AG04450 (cell line): Measurements from ENCODE around the gene TMEM196. TPM values are rescaled to one million over a fixed set of nuclear protein-coding genes. Genes with fewer than 3 reads are reported as not detected.
A peak's percentile ranks its signal among the peaks of the same experiment; 100 is the strongest.

Experiments
- CTCF ChIA-PET: fragments of 300-600, 350-600 bp; formaldehyde crosslinking; extraction: SDS; loops from one replicate; lab custom pipeline; 2022; ENCODE audit warnings: antibody characterized with exemption, inconsistent platforms; lab: Charles Lee
- POLR2A ChIA-PET: fragments of 350-600 bp; formaldehyde crosslinking; extraction: SDS; loops from one replicate; lab custom pipeline; 2021; ENCODE audit warnings: antibody characterized with exemption, inconsistent platforms; lab: Yijun Ruan, JAX
- DNase-seq: peaks from one replicate; pipeline ENCODE4 v3.0.0-alpha.2; 2011; ENCODE audit warnings: low read depth, low spot score
- H3K27ac ChIP-seq: one replicate; pipeline ENCODE4 v1.5.1; 2012; ENCODE audit warnings: low read depth, low read length, control low read depth
- H3K27me3 ChIP-seq: one replicate; pipeline ENCODE4 v1.6.0; 2012; ENCODE audit warnings: low read length; ENCODE audit not compliant: control insufficient read depth, insufficient read depth
- H3K4me3 ChIP-seq: 2 replicates; pipeline ENCODE4 v1.5.1; 2011; ENCODE audit warnings: mild to moderate bottlenecking, low read depth, low read length, control low read depth
- H3K9me3 ChIP-seq: 2 replicates; pipeline ENCODE4 v1.5.1; 2012; ENCODE audit warnings: low read length; ENCODE audit not compliant: control insufficient read depth, insufficient read depth
- CTCF ChIP-seq: IDR thresholded peaks from 2 replicates; pipeline ENCODE4 v1.5.1; 2011; ENCODE audit warnings: low read depth, low read length, control low read depth, inconsistent platforms
- polyA plus RNA-seq: library from polyadenylated mRNA; depleted of rRNA; stranded (reverse); fragments of >200 nt; gene quantifications from 2 replicates; pipeline ENCODE4 v1.2.3, GENCODE V29; 2011

Gene TMEM196
- polyA plus RNA-seq, 1 experiment, result not detected

DNA sequence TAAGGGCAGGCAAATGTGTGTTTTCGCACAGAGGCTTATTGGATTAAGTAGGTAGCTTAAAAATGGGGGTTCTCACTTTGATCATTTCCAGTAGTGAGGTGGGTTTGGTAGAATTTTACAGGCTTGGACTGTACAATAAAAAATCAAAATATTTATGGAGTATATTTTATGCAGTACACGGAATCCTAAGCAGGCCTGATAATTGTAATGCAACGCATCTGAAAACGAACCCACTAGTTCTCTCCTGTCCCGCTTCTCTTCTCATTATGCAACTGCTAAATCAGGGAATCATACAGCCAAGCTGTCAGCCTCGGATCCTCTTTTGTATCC lies 64.2 kb downstream of the TMEM196 start:
- ChIA-PET POLR2A (interaction anchor here (0.5 to 0.6 kb wide), 3 partner anchors 13 to 1718 kb away, joined by 3 to 4 read pairs (median 3); no protein-coding TSS in a partner anchor), CTCF (interaction anchor here (0.5 to 9.5 kb wide), 37 partner anchors 9 to 1759 kb away, joined by 3 to 399 read pairs (median 4); no protein-coding TSS in a partner anchor)
- no peak for DNase-seq
- Histone ChIP-seq H3K4me3 (no peak overlapping the region), H3K27ac (no peak overlapping the region), H3K27me3 (no peaks in the 10 kb centered on the region), H3K9me3 (no peaks in the 10 kb centered on the region; the same call in 1 of the 2 replicates)
- TF ChIP-seq CTCF, result no peak

DNA sequence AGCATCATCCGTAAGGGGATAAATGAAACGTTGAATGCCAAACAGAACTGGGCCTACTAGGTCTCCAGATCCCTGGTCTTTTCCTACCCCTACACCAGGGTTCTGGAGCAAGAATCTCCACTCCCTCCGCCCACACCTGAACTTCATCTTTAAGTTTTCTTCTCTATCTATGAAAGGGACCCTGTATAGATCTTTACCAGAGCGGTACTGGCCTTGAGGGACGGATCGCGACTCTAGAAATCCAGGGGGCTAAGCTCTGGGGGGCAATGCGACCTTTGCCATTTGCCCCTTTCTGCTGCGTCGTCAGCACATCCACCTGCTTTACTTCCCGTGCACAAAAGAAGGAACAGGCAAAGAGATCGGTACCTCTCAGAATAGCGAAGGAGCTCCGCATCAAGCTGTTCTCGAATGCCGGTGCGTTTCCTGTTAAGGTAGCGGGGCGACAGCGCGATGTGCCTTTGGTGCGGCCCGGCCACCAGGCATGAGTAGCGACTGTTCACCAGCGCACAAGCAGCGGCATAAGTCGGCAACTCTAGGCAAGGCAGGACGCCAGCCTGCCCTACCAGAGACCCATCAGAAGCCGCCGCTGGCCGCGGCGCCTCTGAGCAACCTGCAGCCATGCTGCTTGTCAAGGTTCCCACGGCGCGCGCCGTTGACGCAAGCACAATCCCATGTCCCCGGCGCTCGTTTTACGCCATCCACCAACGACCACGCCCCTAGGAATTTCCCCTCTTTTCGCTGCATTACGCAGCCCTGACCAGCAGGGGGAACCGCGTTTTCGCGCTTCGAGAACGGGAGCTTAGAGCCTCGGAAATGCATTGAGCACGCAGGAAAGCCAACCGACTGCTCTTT lies 64.8 kb downstream of the TMEM196 start, which contains the start of gene POLR1F:
TSS of gene POLR1F (minus strand) at position 641 of the 852 bp plus-strand sequence. CDS start at position 620, 21 bp downstream.
- CTCF ChIA-PET, result interaction anchor here (0.5 to 9.5 kb wide), 36 partner anchors 9 to 1759 kb away, joined by 3 to 399 read pairs (median 4); no protein-coding TSS in a partner anchor
- Histone ChIP-seq H3K27ac (peak within 1 kb of the TSS; percentile 47), H3K9me3 (no peaks in the 10 kb centered on the region; the same call in 1 of the 2 replicates), H3K4me3 (peak within 1 kb of the TSS; percentile 98), H3K27me3 (no peaks in the 10 kb centered on the region)
- TF ChIP-seq CTCF, result peak; percentile 93
- POLR2A ChIA-PET, result interaction anchor here (0.5 to 0.6 kb wide), 4 partner anchors 12 to 1718 kb away, joined by 3 to 5 read pairs (median 4); no protein-coding TSS in a partner anchor
- DNase-seq, result peak; percentile 85

DNA sequence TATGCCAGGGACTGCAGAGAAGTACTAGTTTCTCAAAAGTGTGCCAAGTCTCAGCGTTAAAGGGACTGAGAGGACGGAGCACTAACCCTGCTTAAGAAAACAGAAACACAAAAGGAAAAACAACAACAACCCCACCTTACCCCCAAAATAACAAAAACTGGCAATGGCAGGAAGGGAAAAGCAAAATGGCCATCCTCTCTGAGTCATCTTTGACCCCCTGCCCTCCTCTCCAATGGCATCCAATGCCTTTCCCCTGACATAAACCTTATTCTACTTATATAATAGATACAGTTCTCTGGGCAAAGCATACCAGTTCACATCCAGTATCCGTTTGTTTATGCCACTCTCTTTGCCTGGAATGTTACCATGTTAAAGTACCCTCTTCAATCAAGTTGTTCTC lies 66.2 kb downstream of the TMEM196 start:
- Histone ChIP-seq H3K27ac (no peak overlapping the region), H3K4me3 (peak overlapping the region; percentile 98), H3K9me3 (no peaks in the 10 kb centered on the region; the same call in 1 of the 2 replicates), H3K27me3 (no peaks in the 10 kb centered on the region)
- no peak for DNase-seq
- ChIA-PET CTCF (interaction anchor here (0.6 kb wide), 1 partner anchor 891 kb away, joined by 3 read pairs; no protein-coding TSS in a partner anchor), POLR2A (no interaction called here)
- no peak for TF ChIP-seq CTCF

GRCh38 chr7:19705663-19706062 lies 67.8 kb downstream of the TMEM196 start:
- POLR2A ChIA-PET, result no interaction called here
- CTCF ChIA-PET, result interaction anchor here (0.5 kb wide), 1 partner anchor 892 kb away, joined by 3 read pairs; no protein-coding TSS in a partner anchor
- no peaks in the 10 kb centered on the region; the same call in 1 of the 2 replicates for H3K9me3 ChIP-seq

More at GRCh38 chr7:19705663-19706062, 67.8 kb downstream of the TMEM196 start:
- no peak overlapping the region for H3K27ac ChIP-seq
- DNase-seq, result no peak
- TF ChIP-seq CTCF, result no peak
- no peaks in the 10 kb centered on the region for H3K27me3 ChIP-seq
- H3K4me3 ChIP-seq, result no peak overlapping the region
